Measurements from ENCODE around the gene BIRC7.

Gene BIRC7

DNA sequence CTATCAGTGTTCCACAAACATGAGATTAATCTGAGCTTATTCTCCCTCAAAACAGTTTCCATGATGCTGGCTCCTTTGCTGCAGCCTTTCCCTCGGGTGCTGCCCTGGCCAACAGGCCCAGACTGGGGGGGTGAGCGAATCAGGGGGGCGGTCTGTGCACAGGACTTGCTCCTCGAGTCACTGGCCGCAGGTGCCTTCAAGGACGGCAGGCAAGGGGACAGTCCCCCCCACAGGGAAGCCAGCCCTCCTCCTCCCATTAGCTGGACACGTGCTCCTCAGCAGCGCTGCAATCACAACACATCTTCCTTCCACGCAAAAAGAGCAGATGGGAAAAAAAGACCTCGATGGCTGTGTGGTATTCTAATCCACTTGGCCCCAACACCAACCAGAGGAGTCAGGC, 29.8 kb upstream of the BIRC7 start:
- Histone ChIP-seq H3K9me2 (ENCODE audit: low read depth, low read length) (no peaks in the 10 kb centered on the region), H3F3A (ENCODE audit: insufficient read depth, low read length) (no peaks in the 10 kb centered on the region), H3K36me3 (ENCODE audit: insufficient read depth, low read length) (peaks cover 92% of the 10 kb centered on the region), H3K27ac (ENCODE audit: low read depth, low read length, poor library complexity, severe bottlenecking) (no peak overlapping the region), H3K9ac (ENCODE audit: low read length) (no peak overlapping the region), H3K9me3 (ENCODE audit: low read length) (no peaks in the 10 kb centered on the region), H3K4me3 (ENCODE audit: low read depth, low read length, poor library complexity, severe bottlenecking) (no peak overlapping the region), H3K27me3 (ENCODE audit: insufficient read depth, low read length) (no peaks in the 10 kb centered on the region), H3K4me2 (ENCODE audit: low read length) (no peak overlapping the region), H4K20me1 (ENCODE audit: insufficient read depth, low read length) (no peaks in the 10 kb centered on the region), H3K79me2 (ENCODE audit: insufficient read depth, low read length) (peaks cover 21% of the 10 kb centered on the region), H2AFZ (ENCODE audit: low read length) (no peak overlapping the region), H3K4me1 (ENCODE audit: insufficient read depth, low read length, severe bottlenecking) (no peaks in the 10 kb centered on the region)
- TF ChIP-seq EZH2 (IDR thresholded peaks at IDR 0.05; ENCODE audit: borderline replicate concordance, low read length): no peak
- TF ChIP-seq, protein P1, sequence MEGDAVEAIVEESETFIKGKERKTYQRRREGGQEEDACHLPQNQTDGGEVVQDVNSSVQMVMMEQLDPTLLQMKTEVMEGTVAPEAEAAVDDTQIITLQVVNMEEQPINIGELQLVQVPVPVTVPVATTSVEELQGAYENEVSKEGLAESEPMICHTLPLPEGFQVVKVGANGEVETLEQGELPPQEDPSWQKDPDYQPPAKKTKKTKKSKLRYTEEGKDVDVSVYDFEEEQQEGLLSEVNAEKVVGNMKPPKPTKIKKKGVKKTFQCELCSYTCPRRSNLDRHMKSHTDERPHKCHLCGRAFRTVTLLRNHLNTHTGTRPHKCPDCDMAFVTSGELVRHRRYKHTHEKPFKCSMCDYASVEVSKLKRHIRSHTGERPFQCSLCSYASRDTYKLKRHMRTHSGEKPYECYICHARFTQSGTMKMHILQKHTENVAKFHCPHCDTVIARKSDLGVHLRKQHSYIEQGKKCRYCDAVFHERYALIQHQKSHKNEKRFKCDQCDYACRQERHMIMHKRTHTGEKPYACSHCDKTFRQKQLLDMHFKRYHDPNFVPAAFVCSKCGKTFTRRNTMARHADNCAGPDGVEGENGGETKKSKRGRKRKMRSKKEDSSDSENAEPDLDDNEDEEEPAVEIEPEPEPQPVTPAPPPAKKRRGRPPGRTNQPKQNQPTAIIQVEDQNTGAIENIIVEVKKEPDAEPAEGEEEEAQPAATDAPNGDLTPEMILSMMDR (IDR thresholded peaks at IDR 0.05; ENCODE audit: low read length): no peak

DNA sequence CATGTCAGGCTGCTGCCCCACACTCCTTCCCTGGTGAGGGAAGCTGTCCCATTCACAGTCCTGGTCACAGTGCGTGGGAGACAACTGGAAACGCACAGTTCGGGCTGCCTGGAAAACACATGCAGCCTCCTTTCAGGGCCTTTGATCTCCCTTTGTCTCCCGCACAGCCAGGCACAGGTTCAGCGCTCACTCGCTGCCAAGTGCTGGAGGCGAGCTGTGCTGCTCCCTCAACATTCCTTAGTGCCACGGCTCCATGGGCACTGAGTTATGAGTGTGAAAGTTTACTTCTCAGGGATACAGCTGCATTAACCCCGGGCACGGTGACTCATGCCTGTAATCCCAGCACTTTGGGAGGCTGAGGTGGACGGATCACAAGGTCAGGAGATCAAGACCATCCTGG, 28.8 kb upstream of the BIRC7 start:
- Histone ChIP-seq H3K27ac (ENCODE audit: low read depth, low read length, poor library complexity, severe bottlenecking) (no peak overlapping the region), H3K36me3 (ENCODE audit: insufficient read depth, low read length) (peaks cover 93% of the 10 kb centered on the region), H3F3A (ENCODE audit: insufficient read depth, low read length) (no peaks in the 10 kb centered on the region), H4K20me1 (ENCODE audit: insufficient read depth, low read length) (no peaks in the 10 kb centered on the region), H3K9me2 (ENCODE audit: low read depth, low read length) (no peaks in the 10 kb centered on the region), H3K4me2 (ENCODE audit: low read length) (no peak overlapping the region), H2AFZ (ENCODE audit: low read length) (no peak overlapping the region), H3K9ac (ENCODE audit: low read length) (no peak overlapping the region), H3K27me3 (ENCODE audit: insufficient read depth, low read length) (no peaks in the 10 kb centered on the region), H3K79me2 (ENCODE audit: insufficient read depth, low read length) (peaks cover 25% of the 10 kb centered on the region), H3K4me1 (ENCODE audit: insufficient read depth, low read length, severe bottlenecking) (no peaks in the 10 kb centered on the region), H3K9me3 (ENCODE audit: low read length) (no peaks in the 10 kb centered on the region), H3K4me3 (ENCODE audit: low read depth, low read length, poor library complexity, severe bottlenecking) (no peak overlapping the region)
- TF ChIP-seq, protein P1 (IDR thresholded peaks at IDR 0.05; ENCODE audit: low read length): no peak
- no peak for TF ChIP-seq EZH2 (IDR thresholded peaks at IDR 0.05; ENCODE audit: borderline replicate concordance, low read length)

DNA sequence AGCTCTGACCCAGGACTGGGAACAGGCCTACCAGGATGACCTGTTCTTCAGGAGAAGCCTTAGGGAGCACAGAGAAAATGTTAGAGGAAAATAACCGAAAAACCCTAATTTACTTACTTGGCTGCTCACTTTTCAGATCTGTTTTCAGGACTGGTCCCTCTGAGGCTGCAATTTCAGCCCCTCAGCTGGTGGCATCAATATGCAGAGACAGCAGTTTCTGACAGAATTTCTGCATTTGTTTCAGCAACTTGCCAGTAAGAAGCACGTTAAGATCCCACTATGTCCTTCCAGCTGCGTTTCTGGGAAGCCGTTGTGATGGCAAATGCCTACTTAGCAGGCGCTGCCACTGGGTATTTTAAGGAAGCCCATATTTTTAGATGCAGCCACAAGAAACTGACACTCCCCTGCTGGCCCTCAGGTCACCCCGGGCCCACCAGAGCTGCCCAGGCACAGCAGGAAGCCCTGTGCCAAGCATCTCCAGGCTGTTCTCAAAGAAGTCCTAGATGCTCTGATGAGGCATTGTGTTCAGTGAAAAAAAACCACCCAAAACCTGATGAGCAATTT, 27.3 kb upstream of the BIRC7 start:
- H3K79me2 ChIP-seq (ENCODE audit: insufficient read depth, low read length): peaks cover 33% of the 10 kb centered on the region
- no peaks in the 10 kb centered on the region for H3K27me3 ChIP-seq (ENCODE audit: insufficient read depth, low read length)
- H3K27ac ChIP-seq (ENCODE audit: low read depth, low read length, poor library complexity, severe bottlenecking): no peak overlapping the region
- H3K36me3 ChIP-seq (ENCODE audit: insufficient read depth, low read length): peaks cover 93% of the 10 kb centered on the region
- TF ChIP-seq, protein P1 (IDR thresholded peaks at IDR 0.05; ENCODE audit: low read length): no peak
- no peak for TF ChIP-seq EZH2 (IDR thresholded peaks at IDR 0.05; ENCODE audit: borderline replicate concordance, low read length)
- no peaks in the 10 kb centered on the region for H3K9me2 ChIP-seq (ENCODE audit: low read depth, low read length)
- no peak overlapping the region for H3K9ac ChIP-seq (ENCODE audit: low read length)
- no peaks in the 10 kb centered on the region for H3K9me3 ChIP-seq (ENCODE audit: low read length)
- no peaks in the 10 kb centered on the region for H3F3A ChIP-seq (ENCODE audit: insufficient read depth, low read length)
- no peak overlapping the region for H3K4me3 ChIP-seq (ENCODE audit: low read depth, low read length, poor library complexity, severe bottlenecking)
- no peaks in the 10 kb centered on the region for H4K20me1 ChIP-seq (ENCODE audit: insufficient read depth, low read length)
- no peaks in the 10 kb centered on the region for H3K4me1 ChIP-seq (ENCODE audit: insufficient read depth, low read length, severe bottlenecking)
- H2AFZ ChIP-seq (ENCODE audit: low read length): no peak overlapping the region
- H3K4me2 ChIP-seq (ENCODE audit: low read length): no peak overlapping the region

Data from OCI-LY1 (cell line).